ENCODE measurements around the gene LMNA.

GRCh38 chr1:156065871-156066270 lies 48.6 kb upstream of the LMNA start:
- TF ChIP-seq CTCF (IDR thresholded peaks at IDR 0.05) (no peak), EP300 (IDR thresholded peaks at IDR 0.05) (no peak), POLR2A (IDR thresholded peaks at IDR 0.05) (no peak), POLR2AphosphoS5 (IDR thresholded peaks at IDR 0.05) (no peak)
